Calu3 (cell line): ENCODE measurements around the gene ACACA. TPM values are rescaled to one million over a fixed set of nuclear protein-coding genes. Genes with fewer than 3 reads are reported as not detected.

Source experiments
- BruUV-seq: library from RNA; stranded (reverse); fragments of 400-500 nt; replicated peaks from 2 replicates; lab custom pipeline; 2021; lab: Mats Ljungman, UMichigan
- CTCF ChIA-PET: fragments of 300-600 bp; sonication (Branson Sonifier 250); formaldehyde crosslinking; loops from one replicate; lab custom pipeline; 2022; ENCODE audit warnings: antibody characterized with exemption; lab: Charles Lee
- DNase-seq: peaks from one replicate; pipeline ENCODE4 v3.0.0; 2022
- H3K27ac Mint-ChIP-seq: one replicate; pipeline ENCODE4 v1.8.0; 2022; ENCODE audit warnings: mixed read lengths; ENCODE audit not compliant: unreplicated experiment
- H3K27me3 Mint-ChIP-seq: one replicate; pipeline ENCODE4 v1.8.0; 2022; ENCODE audit warnings: mixed read lengths; ENCODE audit not compliant: unreplicated experiment
- H3K36me3 Mint-ChIP-seq: one replicate; pipeline ENCODE4 v1.8.0; 2022; ENCODE audit warnings: mild to moderate bottlenecking, moderate library complexity, mixed read lengths; ENCODE audit not compliant: insufficient read depth, unreplicated experiment
- H3K4me1 Mint-ChIP-seq: one replicate; pipeline ENCODE4 v1.8.0; 2022; ENCODE audit warnings: mild to moderate bottlenecking, low read depth, mixed read lengths; ENCODE audit not compliant: unreplicated experiment
- H3K4me3 Mint-ChIP-seq: one replicate; pipeline ENCODE4 v1.8.0; 2022; ENCODE audit warnings: mild to moderate bottlenecking, low read depth, moderate library complexity, mixed read lengths; ENCODE audit not compliant: unreplicated experiment
- H3K9me3 Mint-ChIP-seq: one replicate; pipeline ENCODE4 v1.8.0; 2022; ENCODE audit warnings: low read depth, mixed read lengths; ENCODE audit not compliant: unreplicated experiment
- CTCF ChIP-seq: fragments of 200-600 bp; IDR thresholded peaks from one replicate; pipeline ENCODE4 v1.8.0; 2022; ENCODE audit warnings: antibody characterized with exemption; ENCODE audit not compliant: unreplicated experiment
- intact Hi-C: fragments of 100-400 bp; cut with micrococcal nuclease; formaldehyde crosslinking; loops from one replicate; pipeline ENCODE4 v1.10.0; 2022; ENCODE audit not compliant: unreplicated experiment
- total RNA-seq: library from RNA; stranded (reverse); gene quantifications from 2 replicates; pipeline ENCODE4 v1.2.3, GENCODE V29; 2022

The ACACA gene
- total RNA-seq, 1 experiment from 2014 or later: 392 TPM

- peaks cover 23% of the 10 kb centered on the region for H3K36me3 Mint-ChIP-seq
Measured at GRCh38 chr17:37054894-37055293, 351.7 kb downstream of the ACACA start.

GRCh38 chr17:37052450-37052849, 354.2 kb downstream of the ACACA start:
- no peaks in the 10 kb centered on the region for H3K27me3 Mint-ChIP-seq
- TF ChIP-seq CTCF: no peak
- DNase-seq: no peak
- H3K4me3 Mint-ChIP-seq: no peak overlapping the region
- H3K9me3 Mint-ChIP-seq: no peaks in the 10 kb centered on the region
- H3K27ac Mint-ChIP-seq: no peak overlapping the region
- no TSS peak for BruUV-seq
- peaks cover 7% of the 10 kb centered on the region for H3K4me1 Mint-ChIP-seq
- CTCF ChIA-PET: no interaction called here
- intact Hi-C loops: no loop called here
- peaks cover 21% of the 10 kb centered on the region for H3K36me3 Mint-ChIP-seq

More at GRCh38 chr17:37054894-37055293, 351.7 kb downstream of the ACACA start:
- CTCF ChIA-PET: interaction anchor here (1.0 to 2.2 kb wide), 2 partner anchors 13 to 1928 kb away, joined by 3 to 8 read pairs; no protein-coding TSS in a partner anchor
- intact Hi-C loops: no loop called here
- no peak for DNase-seq
- Mint-ChIP-seq H3K9me3 (no peaks in the 10 kb centered on the region), H3K4me1 (no peaks in the 10 kb centered on the region), H3K27me3 (no peaks in the 10 kb centered on the region), H3K27ac (no peak overlapping the region), H3K4me3 (no peak overlapping the region)
- BruUV-seq: no TSS peak
- no peak for TF ChIP-seq CTCF

- no TSS peak for BruUV-seq
- H3K4me1 Mint-ChIP-seq: peaks cover 7% of the 10 kb centered on the region
Measured at GRCh38 chr17:37051833-37052232, 354.8 kb downstream of the ACACA start.

GRCh38 chr17:37051381-37051780, 355.3 kb downstream of the ACACA start:
- BruUV-seq: no TSS peak
- Mint-ChIP-seq H3K4me3 (no peak overlapping the region), H3K36me3 (peaks cover 15% of the 10 kb centered on the region), H3K9me3 (no peaks in the 10 kb centered on the region), H3K27me3 (no peaks in the 10 kb centered on the region), H3K27ac (no peak overlapping the region), H3K4me1 (peaks cover 7% of the 10 kb centered on the region)
- CTCF ChIA-PET: interaction anchor here (1.2 to 1.5 kb wide), 2 partner anchors 30 to 1932 kb away, joined by 3 to 5 read pairs; no protein-coding TSS in a partner anchor
- DNase-seq: no peak
- no peak for TF ChIP-seq CTCF
- intact Hi-C loops: no loop called here

More at GRCh38 chr17:37051833-37052232, 354.8 kb downstream of the ACACA start:
- H3K4me3 Mint-ChIP-seq: no peak overlapping the region
- CTCF ChIA-PET: interaction anchor here (1.2 to 1.5 kb wide), 2 partner anchors 30 to 1931 kb away, joined by 3 to 5 read pairs; no protein-coding TSS in a partner anchor
- no peak for DNase-seq
- no peak overlapping the region for H3K27ac Mint-ChIP-seq
- TF ChIP-seq CTCF: no peak
- H3K9me3 Mint-ChIP-seq: no peaks in the 10 kb centered on the region
- intact Hi-C loops: no loop called here
- peaks cover 16% of the 10 kb centered on the region for H3K36me3 Mint-ChIP-seq
- H3K27me3 Mint-ChIP-seq: no peaks in the 10 kb centered on the region
